Osteocyte (in vitro differentiated cells): Measurements from ENCODE around the gene ATP1B1. TPM values are rescaled to one million over a fixed set of nuclear protein-coding genes. Genes with fewer than 3 reads are reported as not detected.

Experiments
- DNase-seq: peaks from one replicate; pipeline ENCODE4 v3.0.0; 2021; ENCODE audit warnings: mixed read lengths; ENCODE audit not compliant: unreplicated experiment; ENCODE audit errors: extremely low spot score
- H3K27ac Mint-ChIP-seq: one replicate; pipeline ENCODE4 v1.8.0; 2021; ENCODE audit warnings: mild to moderate bottlenecking, mixed read lengths; ENCODE audit not compliant: unreplicated experiment
- H3K27me3 Mint-ChIP-seq: one replicate; pipeline ENCODE4 v1.8.0; 2021; ENCODE audit warnings: mixed read lengths; ENCODE audit not compliant: unreplicated experiment
- H3K36me3 Mint-ChIP-seq: one replicate; pipeline ENCODE4 v1.8.0; 2021; ENCODE audit warnings: mixed read lengths; ENCODE audit not compliant: unreplicated experiment
- H3K4me1 Mint-ChIP-seq: one replicate; pipeline ENCODE4 v1.8.0; 2021; ENCODE audit warnings: mixed read lengths; ENCODE audit not compliant: unreplicated experiment
- H3K4me3 Mint-ChIP-seq: one replicate; pipeline ENCODE4 v1.8.0; 2021; ENCODE audit warnings: mild to moderate bottlenecking, moderate library complexity, mixed read lengths; ENCODE audit not compliant: unreplicated experiment
- H3K9me3 Mint-ChIP-seq: one replicate; pipeline ENCODE4 v1.8.0; 2021; ENCODE audit warnings: mixed read lengths; ENCODE audit not compliant: unreplicated experiment
- total RNA-seq: library from RNA; stranded (reverse); gene quantifications from 2 replicates; pipeline ENCODE4 v1.2.1, GENCODE V29; 2021
- TF ChIP-seq, protein P1 (sequence below): fragments of 200-600 bp; sonication (generic); IDR thresholded peaks from 2 replicates; pipeline ENCODE4 v1.5.0; 2021; ENCODE audit warnings: antibody characterized with exemption, mild to moderate bottlenecking, moderate library complexity

The ATP1B1 gene
- total RNA-seq, 1 donor from 2014 or later, result 42.0 TPM

DNA sequence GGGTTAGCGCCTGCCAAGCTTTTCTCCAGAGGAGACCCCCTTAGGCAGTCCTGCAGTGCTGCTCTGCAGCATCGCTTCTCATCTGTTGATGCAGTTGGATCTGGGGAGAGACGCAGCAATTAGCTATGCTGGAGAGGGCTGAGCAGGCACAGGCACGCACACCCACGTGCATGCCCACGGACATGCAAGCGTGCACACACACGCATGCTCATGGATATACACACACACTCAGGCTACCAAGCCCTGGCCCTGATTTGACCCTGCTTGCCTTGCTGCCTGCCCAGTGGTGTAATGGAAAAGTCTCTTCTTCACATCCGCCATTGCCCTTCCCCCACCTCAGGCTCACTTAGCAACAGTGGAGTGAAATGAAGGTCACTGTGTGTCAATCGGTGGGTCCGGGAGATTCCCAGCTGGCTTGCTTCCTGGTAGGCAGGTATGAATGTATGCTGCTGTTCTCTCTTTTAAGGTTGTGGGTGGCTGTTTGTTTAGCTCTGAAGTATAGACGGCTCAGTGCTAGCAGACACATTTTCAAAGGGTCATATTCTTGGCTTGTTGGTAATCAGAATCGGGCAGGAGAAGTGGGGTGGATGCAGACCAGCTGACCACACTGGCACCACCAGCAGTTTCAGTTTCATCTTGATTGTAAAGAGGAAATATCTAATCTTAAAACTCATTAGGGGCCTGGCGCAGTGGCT lies 9.5 kb downstream of the ATP1B1 start:
- Mint-ChIP-seq H3K27ac (peak overlapping the region; percentile 36), H3K4me3 (no peak overlapping the region), H3K27me3 (no peaks in the 10 kb centered on the region), H3K4me1 (peaks cover 76% of the 10 kb centered on the region), H3K9me3 (no peaks in the 10 kb centered on the region), H3K36me3 (peaks cover 23% of the 10 kb centered on the region)
- no peak for DNase-seq
- TF ChIP-seq, protein P1, sequence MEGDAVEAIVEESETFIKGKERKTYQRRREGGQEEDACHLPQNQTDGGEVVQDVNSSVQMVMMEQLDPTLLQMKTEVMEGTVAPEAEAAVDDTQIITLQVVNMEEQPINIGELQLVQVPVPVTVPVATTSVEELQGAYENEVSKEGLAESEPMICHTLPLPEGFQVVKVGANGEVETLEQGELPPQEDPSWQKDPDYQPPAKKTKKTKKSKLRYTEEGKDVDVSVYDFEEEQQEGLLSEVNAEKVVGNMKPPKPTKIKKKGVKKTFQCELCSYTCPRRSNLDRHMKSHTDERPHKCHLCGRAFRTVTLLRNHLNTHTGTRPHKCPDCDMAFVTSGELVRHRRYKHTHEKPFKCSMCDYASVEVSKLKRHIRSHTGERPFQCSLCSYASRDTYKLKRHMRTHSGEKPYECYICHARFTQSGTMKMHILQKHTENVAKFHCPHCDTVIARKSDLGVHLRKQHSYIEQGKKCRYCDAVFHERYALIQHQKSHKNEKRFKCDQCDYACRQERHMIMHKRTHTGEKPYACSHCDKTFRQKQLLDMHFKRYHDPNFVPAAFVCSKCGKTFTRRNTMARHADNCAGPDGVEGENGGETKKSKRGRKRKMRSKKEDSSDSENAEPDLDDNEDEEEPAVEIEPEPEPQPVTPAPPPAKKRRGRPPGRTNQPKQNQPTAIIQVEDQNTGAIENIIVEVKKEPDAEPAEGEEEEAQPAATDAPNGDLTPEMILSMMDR, result no peak

- no peak for DNase-seq
- Mint-ChIP-seq H3K27me3 (no peaks in the 10 kb centered on the region), H3K4me1 (peaks cover 66% of the 10 kb centered on the region), H3K4me3 (no peak overlapping the region), H3K36me3 (peaks cover 23% of the 10 kb centered on the region), H3K9me3 (no peaks in the 10 kb centered on the region), H3K27ac (no peak overlapping the region)
- TF ChIP-seq, protein P1, result no peak
Measured at GRCh38 chr1:169117014-169117413, 10.5 kb downstream of the ATP1B1 start.

- Mint-ChIP-seq H3K27ac (peak overlapping the region; percentile 36), H3K36me3 (peaks cover 18% of the 10 kb centered on the region), H3K4me3 (no peak overlapping the region), H3K4me1 (peaks cover 60% of the 10 kb centered on the region), H3K9me3 (no peaks in the 10 kb centered on the region), H3K27me3 (no peaks in the 10 kb centered on the region)
- TF ChIP-seq, protein P1, result no peak
- DNase-seq, result no peak
Measured at GRCh38 chr1:169117599-169117998, 11.1 kb downstream of the ATP1B1 start.

GRCh38 chr1:169118227-169118626 lies 11.7 kb downstream of the ATP1B1 start:
- H3K27ac Mint-ChIP-seq, result peak overlapping the region; percentile 38
- DNase-seq, result no peak
- no peaks in the 10 kb centered on the region for H3K9me3 Mint-ChIP-seq
- H3K36me3 Mint-ChIP-seq, result peaks cover 18% of the 10 kb centered on the region
- peaks cover 54% of the 10 kb centered on the region for H3K4me1 Mint-ChIP-seq
- H3K4me3 Mint-ChIP-seq, result no peak overlapping the region
- no peaks in the 10 kb centered on the region for H3K27me3 Mint-ChIP-seq
- TF ChIP-seq, protein P1, result no peak

DNA sequence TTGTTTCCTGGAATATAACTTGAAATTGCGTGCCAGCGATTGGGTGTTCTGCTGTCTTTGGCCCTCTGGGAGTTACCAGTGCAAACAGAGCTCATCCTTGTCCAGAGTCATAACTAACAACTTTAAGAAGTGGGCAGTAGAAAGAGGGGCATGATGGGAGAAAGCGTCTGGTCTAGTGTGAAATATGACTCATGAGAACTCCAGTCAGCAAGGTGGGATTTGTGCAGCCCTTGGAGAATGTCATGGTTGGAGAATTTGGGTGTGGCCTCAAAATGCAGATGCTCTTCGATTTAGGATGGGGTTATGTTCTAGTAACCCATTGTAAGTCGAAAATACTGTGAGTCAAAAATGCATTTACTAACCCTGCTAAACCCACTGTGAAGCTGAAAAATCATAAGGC lies 12.9 kb downstream of the ATP1B1 start:
- Mint-ChIP-seq H3K4me1 (peaks cover 43% of the 10 kb centered on the region), H3K9me3 (no peaks in the 10 kb centered on the region)

More for the DNA sequence above, 12.9 kb downstream of the ATP1B1 start:
- Mint-ChIP-seq H3K36me3 (peaks cover 12% of the 10 kb centered on the region), H3K4me3 (no peak overlapping the region), H3K27ac (peak overlapping the region; percentile 23), H3K27me3 (no peaks in the 10 kb centered on the region)
- TF ChIP-seq, protein P1, result no peak
- DNase-seq, result no peak
